ENCODE measurements around the gene HPX. TPM values are rescaled to one million over a fixed set of nuclear protein-coding genes. Genes with fewer than 3 reads are reported as not detected.

The HPX gene
- total and polyA plus RNA-seq, 4 donors, result 2,251 to 9,224 (median 5,760) TPM

DNA sequence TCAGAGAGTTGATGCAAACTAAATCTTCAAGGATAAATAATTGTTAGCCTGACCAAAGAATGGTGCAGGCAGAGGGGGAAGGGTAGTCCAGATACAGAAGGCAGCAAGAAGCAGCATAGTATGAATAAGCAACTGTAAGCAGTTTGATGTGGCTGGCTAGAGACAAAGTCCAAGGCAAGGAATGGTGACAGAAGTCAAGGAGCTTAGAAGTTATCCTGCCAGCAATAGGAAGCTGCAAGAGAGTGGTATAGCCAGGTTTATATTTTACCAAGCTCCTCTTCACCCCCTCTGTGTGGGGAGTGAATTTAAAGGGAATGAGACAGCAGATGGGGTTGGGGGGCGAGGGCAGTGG, 18.3 kb upstream of the HPX start (continued):
- no peak for TF ChIP-seq ZBTB33 (IDR thresholded peaks at IDR 0.05)

- 88% methylated on average over 2 of the region's 2 CpGs for WGBS
- Histone ChIP-seq H3K27ac (ENCODE audit: low read depth in 1 of 2, low read length in 2 of 2) (no peak overlapping the region), H3K4me3 (ENCODE audit: low read depth in 1 of 3, low read length in 3 of 3) (no peak overlapping the region), H3K4me1 (ENCODE audit: control insufficient read depth in 4 of 4, insufficient read depth in 4 of 4, low read length in 3 of 4) (no peaks in the 10 kb centered on the region), H3K27me3 (ENCODE audit: control insufficient read depth in 4 of 4, insufficient read depth in 4 of 4, low read length in 3 of 4) (no peaks in the 10 kb centered on the region), H3K36me3 (ENCODE audit: control insufficient read depth in 4 of 4, insufficient read depth in 3 of 4, low read depth in 1 of 4, low read length in 3 of 4) (peaks cover 10 to 54% (median 19%) of the 10 kb centered on the region in 4 donors), H3K9me3 (ENCODE audit: control insufficient read depth in 4 of 4, low read length in 3 of 4) (no peaks in the 10 kb centered on the region), H3K9ac (ENCODE audit: low read depth in 1 of 2, low read length in 2 of 2) (no peak overlapping the region)
- TF ChIP-seq HNF4A (conservative IDR thresholded peaks at IDR 0.05), result no peak
- no peak for TF ChIP-seq MAX (IDR thresholded peaks at IDR 0.05)
- TF ChIP-seq ZBTB33 (IDR thresholded peaks at IDR 0.05), result no peak
- TF ChIP-seq CTCF (IDR thresholded peaks at IDR 0.05; ENCODE audit: low read depth, low read length, missing input control), result no peak
- no peak for TF ChIP-seq YY1 (IDR thresholded peaks at IDR 0.05)
- no peak for TF ChIP-seq FOXA1 (IDR thresholded peaks at IDR 0.05)
- TF ChIP-seq, protein P1, sequence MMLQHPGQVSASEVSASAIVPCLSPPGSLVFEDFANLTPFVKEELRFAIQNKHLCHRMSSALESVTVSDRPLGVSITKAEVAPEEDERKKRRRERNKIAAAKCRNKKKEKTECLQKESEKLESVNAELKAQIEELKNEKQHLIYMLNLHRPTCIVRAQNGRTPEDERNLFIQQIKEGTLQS (IDR thresholded peaks at IDR 0.05), result no peak
- TF ChIP-seq RAD21 (IDR thresholded peaks at IDR 0.05), result no peak
- no peak for DNase-seq (ENCODE audit: low spot score)
These were observed 17.7 kb upstream of the HPX start for GRCh38 chr11:6458352-6459098.

- no peaks in the 10 kb centered on the region for H3K27me3 ChIP-seq (ENCODE audit: control insufficient read depth in 4 of 4, insufficient read depth in 4 of 4, low read length in 3 of 4)
- DNase-seq (ENCODE audit: low spot score), result no peak
- no peak overlapping the region for H3K4me3 ChIP-seq (ENCODE audit: low read depth in 1 of 3, low read length in 3 of 3)
- 96% methylated on average over 26 of the region's 26 CpGs for WGBS
- no peak overlapping the region for H3K27ac ChIP-seq (ENCODE audit: low read depth in 1 of 2, low read length in 2 of 2)
- no peak overlapping the region for H3K9ac ChIP-seq (ENCODE audit: low read depth in 1 of 2, low read length in 2 of 2)
- H3K36me3 ChIP-seq (ENCODE audit: control insufficient read depth in 4 of 4, insufficient read depth in 3 of 4, low read depth in 1 of 4, low read length in 3 of 4), result peaks cover 10 to 52% (median 18%) of the 10 kb centered on the region in 4 donors
- no peaks in the 10 kb centered on the region for H3K9me3 ChIP-seq (ENCODE audit: control insufficient read depth in 4 of 4, low read length in 3 of 4)
- H3K4me1 ChIP-seq (ENCODE audit: control insufficient read depth in 4 of 4, insufficient read depth in 4 of 4, low read length in 3 of 4), result no peaks in the 10 kb centered on the region
- TF ChIP-seq HNF4A (conservative IDR thresholded peaks at IDR 0.05), result no peak
- no peak for TF ChIP-seq YY1 (IDR thresholded peaks at IDR 0.05)
- TF ChIP-seq FOXA1 (IDR thresholded peaks at IDR 0.05), result no peak
- TF ChIP-seq, protein P1 (IDR thresholded peaks at IDR 0.05), result no peak
- TF ChIP-seq RXRA (IDR thresholded peaks at IDR 0.05), result no peak
- no peak for TF ChIP-seq CTCF (IDR thresholded peaks at IDR 0.05; ENCODE audit: low read depth, low read length, missing input control)
- no peak for TF ChIP-seq REST (IDR thresholded peaks at IDR 0.05)
- TF ChIP-seq SP1 (IDR thresholded peaks at IDR 0.05), result no peak
- no peak for TF ChIP-seq EGR1 (IDR thresholded peaks at IDR 0.05; ENCODE audit: low read depth in 2 of 2)
- TF ChIP-seq JUND (IDR thresholded peaks at IDR 0.05), result no peak
These were observed 17.0 kb upstream of the HPX start for GRCh38 chr11:6457581-6458320.

Data from liver (tissue), 9 donors.